Suprapubic skin (tissue), 4 donors: Measurements from ENCODE around the gene GKAP1. TPM values are rescaled to one million over a fixed set of nuclear protein-coding genes. Genes with fewer than 3 reads are reported as not detected.

Experiments used
- DNase-seq, 2 donors: peaks; one replicate each; pipeline ENCODE4 v3.0.0-alpha.2; 2019; ENCODE audit warnings: low spot score in 2 of 2
- H3K27ac ChIP-seq: fragments of 200-600 bp; sonication (generic); one replicate; pipeline ENCODE4 v1.5.1; 2019
- H3K27me3 ChIP-seq: fragments of 200-600 bp; sonication (generic); one replicate; pipeline ENCODE4 v1.5.1; 2019
- H3K36me3 ChIP-seq: fragments of 200-600 bp; sonication (generic); one replicate; pipeline ENCODE4 v1.5.1; 2019
- H3K4me1 ChIP-seq: fragments of 200-600 bp; sonication (generic); one replicate; pipeline ENCODE4 v1.5.1; 2019
- H3K4me3 ChIP-seq: fragments of 200-600 bp; sonication (generic); one replicate; pipeline ENCODE4 v1.5.1; 2019; ENCODE audit warnings: mild to moderate bottlenecking
- H3K9me3 ChIP-seq: fragments of 200-600 bp; sonication (generic); one replicate; pipeline ENCODE4 v1.5.1; 2019
- EP300 ChIP-seq: sonication (generic); formaldehyde crosslinking; IDR thresholded peaks from one replicate; pipeline ENCODE4 v1.6.1; 2017; ENCODE audit warnings: antibody characterized with exemption
- POLR2A ChIP-seq, 2 donors: fragments of 450-650 bp; IDR thresholded peaks; one replicate each; pipeline ENCODE4 v1.6.1; 2017; ENCODE audit warnings: antibody characterized with exemption in 2 of 2, mild to moderate bottlenecking in 2 of 2, moderate library complexity in 2 of 2
- POLR2AphosphoS5 ChIP-seq, 3 donors: sonication (generic); formaldehyde crosslinking; IDR thresholded peaks; one replicate each; pipeline ENCODE4 v1.6.1; 2017; ENCODE audit warnings: antibody characterized with exemption in 3 of 3
- WGBS: methylation state at CpG from one replicate; pipeline ENCODE4 v1.1.5; 2018; 5-methylcytosine and 5-hydroxymethylcytosine counted together
- total RNA-seq, 4 donors: library from RNA; depleted of rRNA; stranded (reverse); fragments of >200 nt; gene quantifications; one replicate each; pipeline ENCODE4 v1.1.0, GENCODE V29; 2016
- TF ChIP-seq, protein P1 (sequence below), 2 donors: fragments of 200-600 bp in 1 of 2; fragments of 450-650 bp in 1 of 2; sonication (generic) in 1 of 2; IDR thresholded peaks; one replicate each; pipeline ENCODE4 v1.5.1; 2016 to 2019; ENCODE audit warnings: antibody characterized with exemption in 2 of 2, mild to moderate bottlenecking in 1 of 2, moderate library complexity in 1 of 2

The GKAP1 gene
- total RNA-seq, 4 donors from 2014 or later, result 1.1 to 6.3 (median 4.4) TPM

DNA sequence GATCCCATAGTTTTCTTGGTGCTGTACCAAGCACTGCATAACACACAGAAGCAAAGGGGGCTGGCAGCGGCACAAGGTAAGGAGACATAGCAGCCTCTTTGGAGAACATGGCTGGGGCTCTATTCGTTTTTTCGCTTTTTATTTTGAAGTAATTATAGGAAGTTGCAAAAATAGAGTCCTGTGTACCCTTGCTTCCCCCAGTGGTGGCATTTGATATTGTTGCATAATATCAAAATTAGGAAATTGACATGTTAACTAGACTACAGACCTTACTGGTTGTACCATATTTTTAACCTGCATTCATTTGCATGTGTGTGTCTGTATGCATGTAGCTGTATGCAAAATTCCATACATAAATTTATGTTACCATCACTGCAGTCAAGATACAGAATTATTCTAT, 103.2 kb downstream of the GKAP1 start:
- peaks cover under 1% of the 10 kb centered on the region for H3K4me1 ChIP-seq
- 75% methylated on average over 3 of the region's 3 CpGs for WGBS
- H3K36me3 ChIP-seq, result no peaks in the 10 kb centered on the region
- no peak for DNase-seq
- no peak overlapping the region for H3K27ac ChIP-seq
- no peaks in the 10 kb centered on the region for H3K27me3 ChIP-seq
- H3K4me3 ChIP-seq, result no peak overlapping the region
- TF ChIP-seq, protein P1, sequence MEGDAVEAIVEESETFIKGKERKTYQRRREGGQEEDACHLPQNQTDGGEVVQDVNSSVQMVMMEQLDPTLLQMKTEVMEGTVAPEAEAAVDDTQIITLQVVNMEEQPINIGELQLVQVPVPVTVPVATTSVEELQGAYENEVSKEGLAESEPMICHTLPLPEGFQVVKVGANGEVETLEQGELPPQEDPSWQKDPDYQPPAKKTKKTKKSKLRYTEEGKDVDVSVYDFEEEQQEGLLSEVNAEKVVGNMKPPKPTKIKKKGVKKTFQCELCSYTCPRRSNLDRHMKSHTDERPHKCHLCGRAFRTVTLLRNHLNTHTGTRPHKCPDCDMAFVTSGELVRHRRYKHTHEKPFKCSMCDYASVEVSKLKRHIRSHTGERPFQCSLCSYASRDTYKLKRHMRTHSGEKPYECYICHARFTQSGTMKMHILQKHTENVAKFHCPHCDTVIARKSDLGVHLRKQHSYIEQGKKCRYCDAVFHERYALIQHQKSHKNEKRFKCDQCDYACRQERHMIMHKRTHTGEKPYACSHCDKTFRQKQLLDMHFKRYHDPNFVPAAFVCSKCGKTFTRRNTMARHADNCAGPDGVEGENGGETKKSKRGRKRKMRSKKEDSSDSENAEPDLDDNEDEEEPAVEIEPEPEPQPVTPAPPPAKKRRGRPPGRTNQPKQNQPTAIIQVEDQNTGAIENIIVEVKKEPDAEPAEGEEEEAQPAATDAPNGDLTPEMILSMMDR (IDR thresholded peaks at IDR 0.05), result no peak
- TF ChIP-seq EP300 (no peak), POLR2A (IDR thresholded peaks at IDR 0.05) (no peak), POLR2AphosphoS5 (IDR thresholded peaks at IDR 0.05) (no peak)
- no peaks in the 10 kb centered on the region for H3K9me3 ChIP-seq

DNA sequence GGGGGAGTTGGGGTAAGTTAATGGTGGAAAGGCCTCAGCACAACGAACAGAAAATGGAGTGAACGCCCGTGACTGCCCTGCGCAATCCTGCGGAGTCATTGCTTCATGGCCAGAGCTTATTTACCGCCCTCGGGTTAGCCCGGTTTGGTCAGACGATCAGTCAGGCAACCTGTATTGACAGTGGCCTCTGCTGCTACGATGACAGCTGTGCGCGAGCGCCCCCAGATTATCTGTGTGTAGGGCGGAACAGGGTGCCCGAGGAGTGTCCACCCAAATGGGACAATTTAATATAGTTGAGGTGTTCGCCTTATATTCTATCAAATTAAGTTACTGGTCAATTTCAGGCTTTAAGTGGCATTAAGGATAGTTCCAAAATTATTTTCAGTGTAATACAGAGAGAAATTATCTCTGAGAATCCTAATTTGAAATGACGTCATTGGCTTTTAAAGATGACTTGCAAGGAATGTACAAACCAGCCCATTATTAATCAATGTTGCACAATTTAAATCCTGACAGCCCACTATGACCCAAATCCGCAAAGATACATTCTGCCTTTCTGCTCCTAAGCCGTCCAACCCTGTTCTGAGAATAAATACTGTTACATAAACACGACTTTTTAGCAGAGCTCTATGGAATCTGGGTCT, 108.9 kb downstream of the GKAP1 start:
- H3K36me3 ChIP-seq, result no peaks in the 10 kb centered on the region
- H3K4me1 ChIP-seq, result peaks cover 33% of the 10 kb centered on the region
- no peaks in the 10 kb centered on the region for H3K27me3 ChIP-seq
- peak overlapping the region; percentile 98 for H3K27ac ChIP-seq
- DNase-seq, result peak; percentile 90 to 93
- H3K9me3 ChIP-seq, result no peaks in the 10 kb centered on the region
- peak in 1 of 2 donors; percentile 54 for TF ChIP-seq POLR2A (IDR thresholded peaks at IDR 0.05)
- TF ChIP-seq, protein P1 (IDR thresholded peaks at IDR 0.05), result no peak
- H3K4me3 ChIP-seq, result peak overlapping the region; percentile 90
- 16% methylated on average over 17 of the region's 20 CpGs for WGBS

DNA sequence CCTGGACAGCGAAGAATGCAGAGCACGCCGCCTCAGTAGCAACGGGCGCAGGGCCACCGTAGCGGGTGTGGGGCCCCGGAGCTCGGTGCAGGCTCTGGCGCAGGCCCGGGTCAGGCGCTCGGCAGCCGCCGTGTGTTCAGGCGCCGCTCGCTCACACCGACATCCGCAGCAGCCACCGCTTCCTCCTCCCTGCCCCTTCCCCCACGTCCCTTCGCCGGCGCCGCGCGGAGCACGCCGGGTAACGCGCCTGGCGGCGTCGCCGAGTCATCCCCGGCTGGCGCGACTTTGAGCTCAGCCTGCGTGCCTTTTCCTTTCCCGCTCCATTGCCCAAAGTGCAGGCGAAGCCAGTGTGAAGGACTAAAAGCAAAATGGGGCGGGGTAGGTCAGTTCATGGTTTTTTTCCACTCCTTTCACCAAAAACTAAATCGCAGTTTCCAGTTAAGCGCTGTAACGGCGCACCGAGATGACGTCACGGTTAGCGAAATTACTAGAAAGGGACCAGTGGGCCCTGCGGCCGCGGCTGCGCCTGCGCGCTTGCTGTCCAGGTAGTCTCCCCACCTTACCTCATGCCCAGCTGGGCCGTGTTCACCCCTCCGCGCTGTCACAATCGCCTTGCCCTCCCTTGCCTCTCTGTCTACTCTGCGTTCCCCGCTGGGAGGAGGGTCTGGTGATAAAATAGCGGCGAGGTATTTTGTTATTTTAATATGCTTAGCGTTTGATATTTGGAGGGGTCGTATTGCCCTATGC, 109.6 kb downstream of the GKAP1 start, which contains the start of gene UBQLN1:
Gene UBQLN1 (minus strand): TSS at position 191 of the 747 bp plus-strand sequence. CDS start 279 bp downstream, outside the sequence.
- Histone ChIP-seq H3K36me3 (no peaks in the 10 kb centered on the region), H3K9me3 (no peaks in the 10 kb centered on the region), H3K4me3 (peak within 1 kb of the TSS; percentile 90), H3K27me3 (no peaks in the 10 kb centered on the region), H3K4me1 (peaks cover 34% of the 10 kb centered on the region), H3K27ac (peak within 1 kb of the TSS; percentile 98)
- under 1% methylated on average over 64 of the region's 67 CpGs for WGBS
- peak; percentile 14 to 91 (median 84) for TF ChIP-seq POLR2AphosphoS5 (IDR thresholded peaks at IDR 0.05)
- TF ChIP-seq EP300, result peak; percentile 12
- TF ChIP-seq, protein P1 (IDR thresholded peaks at IDR 0.05), result no peak
- TF ChIP-seq POLR2A (IDR thresholded peaks at IDR 0.05), result peak in 1 of 2 donors; percentile 91
- peak; percentile 94 to 97 for DNase-seq

DNA sequence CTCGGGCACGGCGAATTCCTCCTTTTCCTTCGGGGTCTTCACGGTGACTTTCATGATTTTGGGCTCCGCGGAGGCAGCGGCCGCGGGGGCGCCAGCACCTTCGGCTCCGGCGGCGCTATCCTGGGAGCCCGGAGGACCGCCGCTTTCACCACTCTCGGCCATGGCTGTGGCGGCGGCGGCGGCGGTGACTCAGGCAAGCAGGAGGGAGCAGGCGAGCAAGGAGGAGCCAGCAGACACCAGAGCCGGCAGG, 110.1 kb downstream of the GKAP1 start:
- no peak for TF ChIP-seq POLR2A (IDR thresholded peaks at IDR 0.05)
- no peak for TF ChIP-seq EP300
- TF ChIP-seq, protein P1 (IDR thresholded peaks at IDR 0.05), result no peak
- no peak for TF ChIP-seq POLR2AphosphoS5 (IDR thresholded peaks at IDR 0.05)
- Histone ChIP-seq H3K36me3 (no peaks in the 10 kb centered on the region), H3K9me3 (no peaks in the 10 kb centered on the region), H3K27me3 (no peaks in the 10 kb centered on the region), H3K27ac (peak overlapping the region; percentile 98), H3K4me3 (peak overlapping the region; percentile 90), H3K4me1 (peaks cover 39% of the 10 kb centered on the region)
- WGBS, result 0% methylated on average over 4 of the region's 26 CpGs
- peak; percentile 91 to 93 for DNase-seq
